OCI-LY1 (cell line): ENCODE measurements around the gene CAMTA1.

ENCODE experiments used
- H2AFZ ChIP-seq: fragments of 200-600 bp; sonication (generic), shearing (Covaris generic); 2 replicates; pipeline ENCODE4 v1.6.0; 2014; ENCODE audit warnings: antibody characterized with exemption, mild to moderate bottlenecking, low read length
- H3F3A ChIP-seq: fragments of 200-600 bp; sonication (generic), shearing (Covaris generic); 2 replicates; pipeline ENCODE4 v1.6.0; 2014; ENCODE audit warnings: mild to moderate bottlenecking, antibody characterized with exemption, low read length, moderate library complexity; ENCODE audit not compliant: insufficient read depth
- H3K27ac ChIP-seq: fragments of 200-600 bp; sonication (generic); 2 replicates; pipeline ENCODE4 v1.5.1; 2014; ENCODE audit warnings: low read length, mixed run types, mild to moderate bottlenecking, low read depth; ENCODE audit not compliant: poor library complexity, severe bottlenecking
- H3K27me3 ChIP-seq: fragments of 200-600 bp; sonication (generic); 2 replicates; pipeline ENCODE4 v1.6.0; 2014; ENCODE audit warnings: antibody characterized with exemption, mild to moderate bottlenecking, low read length, moderate library complexity; ENCODE audit not compliant: insufficient read depth
- H3K36me3 ChIP-seq: fragments of 200-600 bp; sonication (generic); 2 replicates; pipeline ENCODE4 v1.6.1; 2014; ENCODE audit warnings: mild to moderate bottlenecking, antibody characterized with exemption, low read length, moderate library complexity, mixed read lengths; ENCODE audit not compliant: insufficient read depth
- H3K4me1 ChIP-seq: fragments of 200-600 bp; sonication (generic); 2 replicates; pipeline ENCODE4 v1.5.1; 2014; ENCODE audit warnings: mild to moderate bottlenecking, low read length, moderate library complexity; ENCODE audit not compliant: insufficient read depth, severe bottlenecking
- H3K4me2 ChIP-seq: fragments of 200-600 bp; sonication (generic), shearing (Covaris generic); 2 replicates; pipeline ENCODE4 v1.6.1; 2014; ENCODE audit warnings: low read length
- H3K4me3 ChIP-seq: fragments of 200-600 bp; sonication (generic); 2 replicates; pipeline ENCODE4 v1.5.1; 2014; ENCODE audit warnings: low read length, low read depth, mild to moderate bottlenecking, mixed read lengths; ENCODE audit not compliant: poor library complexity, severe bottlenecking
- H3K79me2 ChIP-seq: fragments of 200-600 bp; shearing (Covaris generic); 2 replicates; pipeline ENCODE4 v1.6.1; 2016; ENCODE audit warnings: mixed run types, low read length, mixed read lengths; ENCODE audit not compliant: insufficient read depth
- H3K9ac ChIP-seq: fragments of 200-600 bp; sonication (generic), shearing (Covaris generic); 2 replicates; pipeline ENCODE4 v1.6.1; 2014; ENCODE audit warnings: mild to moderate bottlenecking, low read length, mixed read lengths
- H3K9me2 ChIP-seq: fragments of 200-600 bp; sonication (generic), shearing (Covaris generic); 2 replicates; pipeline ENCODE4 v1.6.1; 2014; ENCODE audit warnings: low read depth, mild to moderate bottlenecking, low read length, mixed read lengths
- H3K9me3 ChIP-seq: fragments of 200-600 bp; shearing (Covaris generic); 2 replicates; pipeline ENCODE4 v1.6.1; 2014; ENCODE audit warnings: low read length, mixed read lengths
- H4K20me1 ChIP-seq: fragments of 200-600 bp; sonication (generic), shearing (Covaris generic); 2 replicates; pipeline ENCODE4 v1.6.0; 2016; ENCODE audit warnings: mild to moderate bottlenecking, low read length; ENCODE audit not compliant: insufficient read depth
- EZH2 ChIP-seq: fragments of 200-600 bp; sonication (generic), shearing (Covaris generic); IDR thresholded peaks from 2 replicates; pipeline ENCODE4 v1.8.0; 2017; ENCODE audit warnings: borderline replicate concordance, mixed run types, mild to moderate bottlenecking, antibody characterized with exemption, low read length, moderate library complexity, mixed read lengths
- TF ChIP-seq, protein P1 (sequence below): fragments of 200-600 bp; sonication (generic), shearing (Covaris generic); IDR thresholded peaks from 2 replicates; pipeline ENCODE4 v1.5.1; 2017; ENCODE audit warnings: mild to moderate bottlenecking, antibody characterized with exemption, low read length, moderate library complexity, mixed read lengths

Gene CAMTA1

DNA sequence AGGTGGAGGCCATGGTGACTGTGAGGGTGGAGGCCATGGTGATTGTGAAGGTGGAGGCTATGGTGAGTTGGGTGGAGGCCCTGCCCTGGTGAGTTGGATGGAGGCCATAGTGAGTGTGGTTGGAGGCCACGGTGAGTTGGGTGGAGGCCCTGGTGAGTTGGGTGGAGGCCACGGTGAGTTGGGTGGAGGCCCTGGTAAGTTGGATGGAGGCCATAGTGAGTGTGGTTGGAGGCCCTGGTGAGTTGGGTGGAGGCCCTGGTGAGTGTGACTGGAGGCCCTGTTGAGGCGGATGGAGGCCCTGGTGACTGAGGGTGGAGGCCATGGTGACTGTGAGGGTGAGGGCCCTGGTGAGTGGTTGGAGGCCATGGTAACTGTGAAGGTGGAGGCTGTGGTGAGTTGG lies 860.9 kb downstream of the CAMTA1 start:
- H3K9me3 ChIP-seq = no peaks in the 10 kb centered on the region
- no peaks in the 10 kb centered on the region for H3F3A ChIP-seq
- H3K9ac ChIP-seq = no peak overlapping the region
- no peaks in the 10 kb centered on the region for H3K4me1 ChIP-seq
- H2AFZ ChIP-seq = no peak overlapping the region
- H3K4me3 ChIP-seq = no peak overlapping the region
- H3K9me2 ChIP-seq = no peaks in the 10 kb centered on the region
- no peaks in the 10 kb centered on the region for H3K36me3 ChIP-seq
- peaks cover 3% of the 10 kb centered on the region; the same call in 1 of the 2 replicates for H3K27me3 ChIP-seq
- no peaks in the 10 kb centered on the region for H4K20me1 ChIP-seq
- H3K27ac ChIP-seq = no peak overlapping the region
- no peaks in the 10 kb centered on the region for H3K79me2 ChIP-seq
- TF ChIP-seq, protein P1, sequence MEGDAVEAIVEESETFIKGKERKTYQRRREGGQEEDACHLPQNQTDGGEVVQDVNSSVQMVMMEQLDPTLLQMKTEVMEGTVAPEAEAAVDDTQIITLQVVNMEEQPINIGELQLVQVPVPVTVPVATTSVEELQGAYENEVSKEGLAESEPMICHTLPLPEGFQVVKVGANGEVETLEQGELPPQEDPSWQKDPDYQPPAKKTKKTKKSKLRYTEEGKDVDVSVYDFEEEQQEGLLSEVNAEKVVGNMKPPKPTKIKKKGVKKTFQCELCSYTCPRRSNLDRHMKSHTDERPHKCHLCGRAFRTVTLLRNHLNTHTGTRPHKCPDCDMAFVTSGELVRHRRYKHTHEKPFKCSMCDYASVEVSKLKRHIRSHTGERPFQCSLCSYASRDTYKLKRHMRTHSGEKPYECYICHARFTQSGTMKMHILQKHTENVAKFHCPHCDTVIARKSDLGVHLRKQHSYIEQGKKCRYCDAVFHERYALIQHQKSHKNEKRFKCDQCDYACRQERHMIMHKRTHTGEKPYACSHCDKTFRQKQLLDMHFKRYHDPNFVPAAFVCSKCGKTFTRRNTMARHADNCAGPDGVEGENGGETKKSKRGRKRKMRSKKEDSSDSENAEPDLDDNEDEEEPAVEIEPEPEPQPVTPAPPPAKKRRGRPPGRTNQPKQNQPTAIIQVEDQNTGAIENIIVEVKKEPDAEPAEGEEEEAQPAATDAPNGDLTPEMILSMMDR = no peak
- no peak for TF ChIP-seq EZH2
- no peak overlapping the region for H3K4me2 ChIP-seq

DNA sequence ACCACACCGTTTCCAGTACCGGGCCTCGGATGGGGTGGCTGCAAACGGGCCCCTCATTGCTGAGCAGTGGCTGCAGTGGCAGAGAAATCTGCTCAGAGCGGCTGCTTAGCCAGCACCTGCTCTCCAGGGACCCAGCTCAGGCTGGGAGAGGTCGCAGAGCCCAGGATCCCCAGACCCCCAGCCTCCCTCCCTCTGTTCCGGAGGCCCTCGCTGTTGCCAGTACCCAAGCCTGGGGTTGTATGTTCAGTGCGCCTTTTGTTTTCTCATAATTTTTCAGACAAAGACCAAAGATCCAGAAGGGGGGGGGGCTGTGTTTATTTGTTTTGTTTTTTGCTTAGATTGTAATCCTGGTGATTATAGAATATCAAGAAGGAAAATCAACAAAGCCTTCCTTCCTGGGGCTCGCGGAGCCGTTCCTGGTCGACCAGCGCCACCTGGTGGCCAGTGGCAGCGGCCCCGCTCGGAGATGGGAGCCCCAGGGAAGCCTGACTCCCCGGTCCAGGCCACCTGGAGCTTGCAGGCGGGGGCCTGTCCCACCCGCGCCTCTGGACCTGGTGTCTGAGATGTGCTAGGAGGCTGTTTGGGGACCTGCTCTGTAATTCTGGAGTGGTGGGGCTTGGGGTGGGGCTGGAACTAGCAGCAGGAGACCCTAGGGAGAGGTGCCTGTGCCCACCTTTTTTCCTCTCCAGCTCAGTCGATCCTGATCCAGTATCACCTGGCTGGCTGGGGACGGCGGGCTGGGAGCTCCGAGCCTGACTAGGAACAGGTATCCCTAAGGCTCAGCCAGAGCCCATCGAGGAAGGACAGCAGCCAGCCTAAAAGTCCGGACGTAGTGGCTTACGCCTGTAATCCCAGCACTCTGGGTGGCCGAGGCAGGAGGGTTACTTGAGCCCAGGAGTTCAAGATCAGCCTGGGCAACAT lies 862.0 kb downstream of the CAMTA1 start:
- Histone ChIP-seq H3K79me2 (no peaks in the 10 kb centered on the region), H3F3A (no peaks in the 10 kb centered on the region), H3K27me3 (peaks cover 5% of the 10 kb centered on the region; the same call in 1 of the 2 replicates), H3K9ac (no peak overlapping the region), H3K27ac (no peak overlapping the region), H3K9me2 (no peaks in the 10 kb centered on the region), H3K4me1 (no peaks in the 10 kb centered on the region), H3K4me2 (no peak overlapping the region), H3K36me3 (no peaks in the 10 kb centered on the region), H4K20me1 (no peaks in the 10 kb centered on the region), H2AFZ (no peak overlapping the region), H3K4me3 (no peak overlapping the region), H3K9me3 (no peaks in the 10 kb centered on the region)
- TF ChIP-seq EZH2 = no peak
- TF ChIP-seq, protein P1 = peak; percentile 94

DNA sequence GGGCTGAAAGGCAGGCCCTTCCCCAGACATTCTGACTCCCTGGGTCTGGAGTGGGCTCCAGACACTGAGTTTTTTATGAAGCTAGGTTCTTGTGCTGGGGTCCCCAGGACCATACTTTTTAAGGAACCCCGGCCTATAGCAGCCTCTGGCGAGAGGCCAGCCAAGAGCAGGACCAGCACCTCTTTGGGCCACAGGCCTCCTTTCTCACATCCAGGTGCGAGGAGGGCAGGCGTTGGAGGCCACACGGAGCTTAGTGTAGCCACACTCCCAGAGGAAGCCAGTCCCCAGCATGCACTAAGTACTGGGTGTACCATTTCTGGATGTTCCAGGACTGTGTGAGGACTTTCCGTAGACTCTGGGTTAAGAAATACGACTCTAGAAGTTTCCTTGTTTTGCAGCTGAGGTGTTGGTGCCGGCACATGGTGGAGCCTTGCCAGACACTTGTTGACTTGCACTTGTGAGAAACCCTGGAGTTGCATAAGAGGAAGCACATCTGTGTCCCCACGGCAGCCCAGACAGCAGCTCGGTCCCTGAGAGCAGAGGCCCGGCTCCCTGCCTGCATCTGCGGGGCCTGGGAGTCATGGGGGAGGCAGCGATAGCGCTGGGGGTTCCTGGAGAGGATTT lies 863.6 kb downstream of the CAMTA1 start:
- Histone ChIP-seq H3K9me2 (no peaks in the 10 kb centered on the region), H3K27ac (no peak overlapping the region), H3F3A (no peaks in the 10 kb centered on the region), H4K20me1 (no peaks in the 10 kb centered on the region), H3K9me3 (no peaks in the 10 kb centered on the region), H2AFZ (no peak overlapping the region), H3K4me3 (no peak overlapping the region), H3K27me3 (peaks cover 5% of the 10 kb centered on the region; the same call in 1 of the 2 replicates), H3K9ac (no peak overlapping the region), H3K4me1 (no peaks in the 10 kb centered on the region), H3K4me2 (no peak overlapping the region), H3K79me2 (no peaks in the 10 kb centered on the region), H3K36me3 (no peaks in the 10 kb centered on the region)
- TF ChIP-seq, protein P1 = no peak
- TF ChIP-seq EZH2 = no peak
